Natural killer cell (primary cell): ENCODE data around the gene RAI1. TPM values are rescaled to one million over a fixed set of nuclear protein-coding genes. Genes with fewer than 3 reads are reported as not detected.

Source experiments
- ATAC-seq, 3 donors: fragments of 150-1000 bp in 2 of 3; fragments of 200-7000 bp in 1 of 3; cut with Tn5 transposase; 1 replicate in 1 of 3; 2 replicates in 2 of 3; pipeline ENCODE4 v1.10.0; 2021; ENCODE audit warnings: mild to moderate bottlenecking in 2 of 3, moderate library complexity in 2 of 3
- DNase-seq, 2 donors: peaks; one replicate each; pipeline versions ENCODE4 v3.0.0 to v3.0.0-alpha.2; 2013 to 2021; ENCODE audit warnings: mixed read lengths in 1 of 2
- H3K27ac ChIP-seq: one replicate; pipeline ENCODE4 v1.5.1; 2013; ENCODE audit warnings: mild to moderate bottlenecking, low read length
- H3K27me3 ChIP-seq: one replicate; pipeline ENCODE4 v1.6.1; 2013; ENCODE audit warnings: low read length; ENCODE audit not compliant: control insufficient read depth, insufficient read depth
- H3K36me3 ChIP-seq: one replicate; pipeline ENCODE4 v1.6.1; 2013; ENCODE audit warnings: low read length; ENCODE audit not compliant: control insufficient read depth, insufficient read depth
- H3K4me1 ChIP-seq: one replicate; pipeline ENCODE4 v1.6.1; 2013; ENCODE audit warnings: low read length; ENCODE audit not compliant: control insufficient read depth, insufficient read depth
- H3K4me3 ChIP-seq: one replicate; pipeline ENCODE4 v1.5.1; 2013; ENCODE audit warnings: low read length
- H3K9me3 ChIP-seq: one replicate; pipeline ENCODE4 v1.6.1; 2013; ENCODE audit warnings: low read length; ENCODE audit not compliant: control insufficient read depth, insufficient read depth
- H3K27ac Mint-ChIP-seq, 2 donors: one replicate each; pipeline ENCODE4 v1.8.0; 2022; ENCODE audit warnings: mild to moderate bottlenecking in 2 of 2, mixed read lengths in 2 of 2, moderate library complexity in 1 of 2
- H3K27me3 Mint-ChIP-seq, 2 donors: one replicate each; pipeline ENCODE4 v1.8.0; 2022; ENCODE audit warnings: low read depth in 2 of 2, mixed read lengths in 2 of 2
- H3K36me3 Mint-ChIP-seq: one replicate; pipeline ENCODE4 v1.8.0; 2022; ENCODE audit warnings: mixed read lengths
- H3K4me1 Mint-ChIP-seq, 2 donors: one replicate each; pipeline ENCODE4 v1.8.0; 2022; ENCODE audit warnings: mixed read lengths in 2 of 2
- H3K4me3 Mint-ChIP-seq: one replicate; pipeline ENCODE4 v1.8.0; 2022; ENCODE audit warnings: mild to moderate bottlenecking, moderate library complexity, mixed read lengths
- H3K9me3 Mint-ChIP-seq, 2 donors: one replicate each; pipeline ENCODE4 v1.8.0; 2022; ENCODE audit warnings: mixed read lengths in 2 of 2
- WGBS: methylation state at CpG from one replicate; pipeline ENCODE4 v1.1.7; 2013; ENCODE audit warnings: missing lambda C conversion rate; ENCODE audit not compliant: insufficient coverage; 5-methylcytosine and 5-hydroxymethylcytosine counted together
- intact Hi-C: fragments of 100-400 bp; cut with micrococcal nuclease; formaldehyde crosslinking; loops from one replicate; pipeline ENCODE4 v1.14.2; 2022
- total RNA-seq, 4 donors: library from RNA; stranded (reverse); fragments of 120-200 nt in 1 of 4; gene quantifications; one replicate each; pipeline versions ENCODE4 v1.2.3 to v1.2.4, GENCODE V29; 2013 to 2022
- TF ChIP-seq, protein P1 (sequence below): fragments of 200-600 bp; IDR thresholded peaks from one replicate; pipeline ENCODE4 v1.8.0; 2022; ENCODE audit warnings: antibody characterized with exemption

RAI1 gene
- total RNA-seq, 3 donors from 2014 or later (not counting 1 experiment from before 2014, with no cell fraction given): 39.8 to 55.0 (median 49.4) TPM

- no peaks in the 10 kb centered on the region for H3K27me3 Mint-ChIP-seq
- H3K4me1 Mint-ChIP-seq: peaks cover 26 to 39% of the 10 kb centered on the region in 2 donors
- H3K27ac Mint-ChIP-seq: peak overlapping the region; percentile 92 to 98
- Histone ChIP-seq H3K36me3 (no peaks in the 10 kb centered on the region), H3K4me1 (peaks cover 63% of the 10 kb centered on the region), H3K27ac (no peak overlapping the region), H3K27me3 (no peaks in the 10 kb centered on the region), H3K9me3 (no peaks in the 10 kb centered on the region), H3K4me3 (no peak overlapping the region)
- H3K4me3 Mint-ChIP-seq: peak overlapping the region; percentile 73
- no peaks in the 10 kb centered on the region for H3K36me3 Mint-ChIP-seq
- DNase-seq (peak in 1 of 2 donors; percentile 43), ATAC-seq (no peak)
- TF ChIP-seq, protein P1, sequence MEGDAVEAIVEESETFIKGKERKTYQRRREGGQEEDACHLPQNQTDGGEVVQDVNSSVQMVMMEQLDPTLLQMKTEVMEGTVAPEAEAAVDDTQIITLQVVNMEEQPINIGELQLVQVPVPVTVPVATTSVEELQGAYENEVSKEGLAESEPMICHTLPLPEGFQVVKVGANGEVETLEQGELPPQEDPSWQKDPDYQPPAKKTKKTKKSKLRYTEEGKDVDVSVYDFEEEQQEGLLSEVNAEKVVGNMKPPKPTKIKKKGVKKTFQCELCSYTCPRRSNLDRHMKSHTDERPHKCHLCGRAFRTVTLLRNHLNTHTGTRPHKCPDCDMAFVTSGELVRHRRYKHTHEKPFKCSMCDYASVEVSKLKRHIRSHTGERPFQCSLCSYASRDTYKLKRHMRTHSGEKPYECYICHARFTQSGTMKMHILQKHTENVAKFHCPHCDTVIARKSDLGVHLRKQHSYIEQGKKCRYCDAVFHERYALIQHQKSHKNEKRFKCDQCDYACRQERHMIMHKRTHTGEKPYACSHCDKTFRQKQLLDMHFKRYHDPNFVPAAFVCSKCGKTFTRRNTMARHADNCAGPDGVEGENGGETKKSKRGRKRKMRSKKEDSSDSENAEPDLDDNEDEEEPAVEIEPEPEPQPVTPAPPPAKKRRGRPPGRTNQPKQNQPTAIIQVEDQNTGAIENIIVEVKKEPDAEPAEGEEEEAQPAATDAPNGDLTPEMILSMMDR: no peak
- H3K9me3 Mint-ChIP-seq: no peaks in the 10 kb centered on the region
- 76% methylated on average over 11 of the region's 11 CpGs for WGBS
- intact Hi-C loops: loop anchor here (2.0 to 5.0 kb wide), 3 partner anchors 13 to 86 kb away; no protein-coding TSS in a partner anchor
These were observed 157.0 kb downstream of the RAI1 start for GRCh38 chr17:17837966-17838962.

GRCh38 chr17:17839791-17840707, 158.8 kb downstream of the RAI1 start:
- Histone ChIP-seq H3K27me3 (no peaks in the 10 kb centered on the region), H3K4me3 (peak overlapping the region; percentile 56), H3K9me3 (no peaks in the 10 kb centered on the region), H3K4me1 (peaks cover 52% of the 10 kb centered on the region), H3K36me3 (no peaks in the 10 kb centered on the region), H3K27ac (peak overlapping the region; percentile 89)
- Mint-ChIP-seq H3K9me3 (no peaks in the 10 kb centered on the region), H3K27me3 (no peaks in the 10 kb centered on the region), H3K27ac (peak overlapping the region; percentile 80 to 98), H3K36me3 (no peaks in the 10 kb centered on the region), H3K4me1 (peaks cover 14 to 26% of the 10 kb centered on the region in 2 donors), H3K4me3 (peak overlapping the region; percentile 73)
- intact Hi-C loops: loop anchor here (1.0 to 5.0 kb wide), 3 partner anchors 9 to 88 kb away; no protein-coding TSS in a partner anchor
- 5% methylated on average over 71 of the region's 71 CpGs for WGBS
- peak; percentile 86 to 92 for DNase-seq
- TF ChIP-seq, protein P1: no peak
- peak; percentile 64 to 85 (median 73) for ATAC-seq

- 87% methylated on average over 5 of the region's 7 CpGs for WGBS
- no peaks in the 10 kb centered on the region for H3K36me3 Mint-ChIP-seq
- Histone ChIP-seq H3K27me3 (no peaks in the 10 kb centered on the region), H3K36me3 (no peaks in the 10 kb centered on the region), H3K27ac (peak overlapping the region; percentile 89), H3K4me1 (peaks cover 43% of the 10 kb centered on the region), H3K4me3 (peak overlapping the region; percentile 56), H3K9me3 (no peaks in the 10 kb centered on the region)
- peak overlapping the region; percentile 81 for H3K4me3 Mint-ChIP-seq
- intact Hi-C loops: loop anchor here (1.0 kb wide), 1 partner anchor 8 kb away; no protein-coding TSS in a partner anchor
- DNase-seq (peak in 1 of 2 donors; percentile 45), ATAC-seq (no peak)
- peaks cover 14 to 20% of the 10 kb centered on the region in 2 donors for H3K4me1 Mint-ChIP-seq
- TF ChIP-seq, protein P1: no peak
- H3K27me3 Mint-ChIP-seq: no peaks in the 10 kb centered on the region
- peak overlapping the region; percentile 89 to 98 for H3K27ac Mint-ChIP-seq
- no peaks in the 10 kb centered on the region for H3K9me3 Mint-ChIP-seq
These were observed 159.7 kb downstream of the RAI1 start for GRCh38 chr17:17840751-17841591.
